ENCODE results near the gene C1orf159. TPM values are rescaled to one million over a fixed set of nuclear protein-coding genes. Genes with fewer than 3 reads are reported as not detected.

Gene C1orf159
- total and polyA plus RNA-seq, 9 of the 15 experiments (the other 6 are each of a cell fraction or from before 2014, with no cell fraction given) = 0.28 to 54.9 (median 10.6) TPM

DNA sequence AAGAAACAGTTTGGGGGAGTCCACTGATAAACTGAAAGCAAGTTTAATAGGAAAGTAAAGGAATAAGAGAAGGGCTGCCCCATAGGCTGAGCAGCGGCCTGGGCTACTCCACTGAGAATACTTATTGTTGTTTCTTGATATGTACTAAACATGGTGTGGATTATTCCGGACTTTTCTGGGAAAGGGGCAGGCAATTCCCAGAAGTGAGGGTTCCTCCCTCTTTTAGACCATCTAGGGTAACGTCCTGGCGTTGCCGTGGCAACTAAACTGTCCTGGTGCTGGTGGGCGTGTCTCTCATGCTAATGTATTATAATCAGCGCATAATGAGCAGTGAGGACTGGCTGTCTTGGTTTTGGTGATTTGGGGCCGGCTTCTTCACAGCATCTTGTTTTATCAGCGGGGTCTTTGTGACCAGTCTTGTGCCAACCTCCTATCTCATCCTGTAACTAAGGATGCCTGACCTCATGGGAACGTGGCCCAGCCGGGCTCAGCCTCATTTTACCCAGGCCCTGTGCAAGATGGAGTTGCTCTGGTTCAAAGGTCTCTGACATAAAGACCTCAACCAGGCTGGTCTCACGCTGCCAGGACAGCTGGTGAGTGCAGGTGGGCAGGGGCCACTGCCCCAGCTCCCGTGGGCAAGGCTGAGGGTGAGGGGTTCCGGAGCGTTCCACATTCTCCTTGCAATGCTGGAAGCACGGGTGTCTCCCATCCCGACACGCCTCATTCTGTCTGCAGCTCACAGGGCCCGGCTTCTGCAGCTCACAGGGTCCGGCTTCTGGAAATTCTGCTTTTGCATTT, 19.6 kb upstream of the C1orf159 start (continued):
- TF ChIP-seq, protein P1, sequence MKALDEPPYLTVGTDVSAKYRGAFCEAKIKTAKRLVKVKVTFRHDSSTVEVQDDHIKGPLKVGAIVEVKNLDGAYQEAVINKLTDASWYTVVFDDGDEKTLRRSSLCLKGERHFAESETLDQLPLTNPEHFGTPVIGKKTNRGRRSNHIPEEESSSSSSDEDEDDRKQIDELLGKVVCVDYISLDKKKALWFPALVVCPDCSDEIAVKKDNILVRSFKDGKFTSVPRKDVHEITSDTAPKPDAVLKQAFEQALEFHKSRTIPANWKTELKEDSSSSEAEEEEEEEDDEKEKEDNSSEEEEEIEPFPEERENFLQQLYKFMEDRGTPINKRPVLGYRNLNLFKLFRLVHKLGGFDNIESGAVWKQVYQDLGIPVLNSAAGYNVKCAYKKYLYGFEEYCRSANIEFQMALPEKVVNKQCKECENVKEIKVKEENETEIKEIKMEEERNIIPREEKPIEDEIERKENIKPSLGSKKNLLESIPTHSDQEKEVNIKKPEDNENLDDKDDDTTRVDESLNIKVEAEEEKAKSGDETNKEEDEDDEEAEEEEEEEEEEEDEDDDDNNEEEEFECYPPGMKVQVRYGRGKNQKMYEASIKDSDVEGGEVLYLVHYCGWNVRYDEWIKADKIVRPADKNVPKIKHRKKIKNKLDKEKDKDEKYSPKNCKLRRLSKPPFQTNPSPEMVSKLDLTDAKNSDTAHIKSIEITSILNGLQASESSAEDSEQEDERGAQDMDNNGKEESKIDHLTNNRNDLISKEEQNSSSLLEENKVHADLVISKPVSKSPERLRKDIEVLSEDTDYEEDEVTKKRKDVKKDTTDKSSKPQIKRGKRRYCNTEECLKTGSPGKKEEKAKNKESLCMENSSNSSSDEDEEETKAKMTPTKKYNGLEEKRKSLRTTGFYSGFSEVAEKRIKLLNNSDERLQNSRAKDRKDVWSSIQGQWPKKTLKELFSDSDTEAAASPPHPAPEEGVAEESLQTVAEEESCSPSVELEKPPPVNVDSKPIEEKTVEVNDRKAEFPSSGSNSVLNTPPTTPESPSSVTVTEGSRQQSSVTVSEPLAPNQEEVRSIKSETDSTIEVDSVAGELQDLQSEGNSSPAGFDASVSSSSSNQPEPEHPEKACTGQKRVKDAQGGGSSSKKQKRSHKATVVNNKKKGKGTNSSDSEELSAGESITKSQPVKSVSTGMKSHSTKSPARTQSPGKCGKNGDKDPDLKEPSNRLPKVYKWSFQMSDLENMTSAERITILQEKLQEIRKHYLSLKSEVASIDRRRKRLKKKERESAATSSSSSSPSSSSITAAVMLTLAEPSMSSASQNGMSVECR (CRISPR knock-in tag; IDR thresholded peaks at IDR 0.05) = no peak
- TF ChIP-seq ARID2 (IDR thresholded peaks at IDR 0.05) (no peak), ZNF695 (CRISPR knock-in tag; IDR thresholded peaks at IDR 0.05) (no peak), ZC3H11A (IDR thresholded peaks at IDR 0.05; ENCODE audit: low read depth, low read length) (no peak), NONO (IDR thresholded peaks at IDR 0.05; ENCODE audit: low read depth in 2 of 2, low read length in 1 of 2) (no peak), SAFB2 (IDR thresholded peaks at IDR 0.05; ENCODE audit: borderline replicate concordance, low read depth, low read length, severe bottlenecking) (no peak), ATF1 (CRISPR knock-in tag; IDR thresholded peaks at IDR 0.05) (no peak), ATF1 (tag; IDR thresholded peaks at IDR 0.05) (no peak), SRSF9 (IDR thresholded peaks at IDR 0.05; ENCODE audit: borderline replicate concordance, low read depth, low read length) (no peak), ZNF76 (CRISPR knock-in tag; IDR thresholded peaks at IDR 0.05; ENCODE audit: borderline replicate concordance) (0 out of 2 replicates have a peak, but pooled peaks have one; percentile 27), DMBX1 (CRISPR knock-in tag; IDR thresholded peaks at IDR 0.05; ENCODE audit: borderline replicate concordance) (no peak; the same call in 1 of the 2 replicates), ZNF347 (CRISPR knock-in tag; IDR thresholded peaks at IDR 0.05; ENCODE audit: low read depth) (no peak), ETV6 (IDR thresholded peaks at IDR 0.05; ENCODE audit: borderline replicate concordance in 1 of 2, low read depth in 2 of 2, low read length in 1 of 2) (no peak), ETV6 (CRISPR knock-in tag; IDR thresholded peaks at IDR 0.05; ENCODE audit: borderline replicate concordance) (no peak), ZNF274 (IDR thresholded peaks at IDR 0.05; ENCODE audit: borderline replicate concordance, low read depth, low read length) (no peak)
- TF ChIP-seq, protein P2, sequence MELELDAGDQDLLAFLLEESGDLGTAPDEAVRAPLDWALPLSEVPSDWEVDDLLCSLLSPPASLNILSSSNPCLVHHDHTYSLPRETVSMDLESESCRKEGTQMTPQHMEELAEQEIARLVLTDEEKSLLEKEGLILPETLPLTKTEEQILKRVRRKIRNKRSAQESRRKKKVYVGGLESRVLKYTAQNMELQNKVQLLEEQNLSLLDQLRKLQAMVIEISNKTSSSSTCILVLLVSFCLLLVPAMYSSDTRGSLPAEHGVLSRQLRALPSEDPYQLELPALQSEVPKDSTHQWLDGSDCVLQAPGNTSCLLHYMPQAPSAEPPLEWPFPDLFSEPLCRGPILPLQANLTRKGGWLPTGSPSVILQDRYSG (tag; conservative IDR thresholded peaks at IDR 0.05; ENCODE audit: low read depth) = 0 out of 2 replicates have a peak, but pooled peaks have one; percentile 60
- TF ChIP-seq, protein P3, sequence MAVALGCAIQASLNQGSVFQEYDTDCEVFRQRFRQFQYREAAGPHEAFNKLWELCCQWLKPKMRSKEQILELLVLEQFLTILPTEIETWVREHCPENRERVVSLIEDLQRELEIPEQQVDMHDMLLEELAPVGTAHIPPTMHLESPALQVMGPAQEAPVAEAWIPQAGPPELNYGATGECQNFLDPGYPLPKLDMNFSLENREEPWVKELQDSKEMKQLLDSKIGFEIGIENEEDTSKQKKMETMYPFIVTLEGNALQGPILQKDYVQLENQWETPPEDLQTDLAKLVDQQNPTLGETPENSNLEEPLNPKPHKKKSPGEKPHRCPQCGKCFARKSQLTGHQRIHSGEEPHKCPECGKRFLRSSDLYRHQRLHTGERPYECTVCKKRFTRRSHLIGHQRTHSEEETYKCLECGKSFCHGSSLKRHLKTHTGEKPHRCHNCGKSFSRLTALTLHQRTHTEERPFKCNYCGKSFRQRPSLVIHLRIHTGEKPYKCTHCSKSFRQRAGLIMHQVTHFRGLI (CRISPR knock-in tag; IDR thresholded peaks at IDR 0.05) = no peak
